OCI-LY1 (cell line): Measurements from ENCODE around the gene CNRIP1.

Experiments used
- CTCF ChIP-seq: fragments of 200-600 bp; sonication (generic), shearing (Covaris generic); IDR thresholded peaks from 2 replicates; pipeline ENCODE4 v1.5.1; 2017; ENCODE audit warnings: mild to moderate bottlenecking, antibody characterized with exemption, low read length, moderate library complexity, mixed read lengths
- EZH2 ChIP-seq: fragments of 200-600 bp; sonication (generic), shearing (Covaris generic); IDR thresholded peaks from 2 replicates; pipeline ENCODE4 v1.8.0; 2017; ENCODE audit warnings: borderline replicate concordance, mixed run types, mild to moderate bottlenecking, antibody characterized with exemption, low read length, moderate library complexity, mixed read lengths

GRCh38 chr2:68287580-68288441, 31.9 kb downstream of the CNRIP1 start:
- TF ChIP-seq EZH2: no peak
- TF ChIP-seq CTCF: no peak
